HS-27A (cell line): Measurements from ENCODE around the gene CHKA.
"Not testable (repeated sequence)": the region's sequence is repeated elsewhere in the genome, so short reads cannot be mapped to it uniquely, and the experiment has no call there.

Experiments
- DNase-seq: peaks from one replicate; pipeline ENCODE4 v3.0.0-alpha.2; 2012; ENCODE audit warnings: low read depth, missing footprints

Gene CHKA

DNA sequence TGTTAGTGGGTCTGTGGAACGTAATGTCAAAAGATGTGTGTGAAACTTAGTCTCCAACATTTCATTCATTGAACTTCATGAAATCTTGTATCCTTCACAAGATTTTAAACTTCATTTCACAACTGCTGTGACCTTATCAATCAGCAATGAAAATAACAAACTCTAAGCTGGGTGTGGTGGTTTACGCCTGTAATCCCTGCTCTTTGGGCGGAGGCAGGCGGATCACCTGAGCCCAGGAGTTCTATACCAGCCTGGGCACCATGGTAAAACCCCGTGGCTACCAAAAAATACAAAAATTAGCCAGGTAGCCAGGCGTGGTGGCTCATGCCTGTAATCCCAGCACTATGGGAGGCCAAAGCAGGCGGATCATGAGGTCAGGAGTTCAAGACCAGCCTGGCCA is 5.1 kb downstream of the CHKA start:
- no peak for DNase-seq

DNA sequence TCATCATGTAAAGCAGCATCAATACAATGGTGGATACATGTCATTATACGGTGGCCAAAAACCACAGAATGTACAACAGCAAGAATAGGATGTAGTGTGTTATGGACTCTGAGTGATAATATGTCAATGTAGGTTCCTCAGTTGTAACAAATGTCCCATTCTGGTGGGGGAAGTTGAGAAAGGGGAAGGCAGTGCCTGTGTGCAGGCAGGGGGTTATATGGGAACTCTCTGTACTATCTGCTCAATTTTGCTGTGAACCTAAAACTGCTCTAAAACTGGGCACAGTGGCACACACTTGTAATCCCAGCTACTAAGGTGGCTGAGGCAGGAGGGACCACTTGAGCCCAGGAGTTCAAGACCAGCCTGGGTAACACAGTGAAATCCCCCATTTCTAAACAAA is 5.9 kb downstream of the CHKA start:
- no peak for DNase-seq

DNA sequence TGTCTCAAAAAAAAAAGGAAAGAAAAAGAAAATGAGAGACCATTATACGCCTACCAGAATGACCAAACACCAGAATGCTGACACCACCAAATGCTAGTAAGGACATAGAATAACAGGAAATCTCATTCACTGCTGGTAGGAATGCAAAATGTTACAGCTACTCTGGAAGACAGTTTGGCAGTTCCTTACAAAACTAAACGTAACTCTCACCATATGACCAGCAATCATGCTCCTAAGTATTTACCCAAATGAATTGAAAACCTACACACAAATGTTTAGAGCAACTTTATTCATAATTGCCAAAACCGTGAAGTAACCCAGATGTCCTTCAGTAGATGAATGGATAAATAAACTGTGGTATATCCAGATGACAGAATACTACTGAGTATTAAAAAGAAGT is 7.2 kb downstream of the CHKA start:
- no peak for DNase-seq

DNA sequence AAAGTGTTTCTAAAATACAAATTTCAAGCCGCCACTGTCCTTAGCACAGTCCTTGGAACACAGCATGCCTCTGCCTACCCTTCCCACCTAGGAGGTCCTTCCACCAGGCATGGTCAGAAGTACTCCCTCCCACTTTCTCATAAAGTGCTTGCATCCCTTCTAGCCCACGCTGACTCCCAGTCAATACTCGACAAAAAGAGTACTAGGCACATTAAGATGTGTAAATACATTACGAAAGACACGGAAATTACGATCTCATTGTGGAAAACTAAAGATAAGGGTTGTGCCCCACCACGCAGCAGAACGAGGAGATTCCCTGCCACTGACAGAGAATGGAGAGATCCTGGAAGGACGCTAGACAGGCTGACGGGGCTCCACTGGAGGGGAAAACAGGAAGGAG is 13.5 kb downstream of the CHKA start:
- DNase-seq: no peak

DNA sequence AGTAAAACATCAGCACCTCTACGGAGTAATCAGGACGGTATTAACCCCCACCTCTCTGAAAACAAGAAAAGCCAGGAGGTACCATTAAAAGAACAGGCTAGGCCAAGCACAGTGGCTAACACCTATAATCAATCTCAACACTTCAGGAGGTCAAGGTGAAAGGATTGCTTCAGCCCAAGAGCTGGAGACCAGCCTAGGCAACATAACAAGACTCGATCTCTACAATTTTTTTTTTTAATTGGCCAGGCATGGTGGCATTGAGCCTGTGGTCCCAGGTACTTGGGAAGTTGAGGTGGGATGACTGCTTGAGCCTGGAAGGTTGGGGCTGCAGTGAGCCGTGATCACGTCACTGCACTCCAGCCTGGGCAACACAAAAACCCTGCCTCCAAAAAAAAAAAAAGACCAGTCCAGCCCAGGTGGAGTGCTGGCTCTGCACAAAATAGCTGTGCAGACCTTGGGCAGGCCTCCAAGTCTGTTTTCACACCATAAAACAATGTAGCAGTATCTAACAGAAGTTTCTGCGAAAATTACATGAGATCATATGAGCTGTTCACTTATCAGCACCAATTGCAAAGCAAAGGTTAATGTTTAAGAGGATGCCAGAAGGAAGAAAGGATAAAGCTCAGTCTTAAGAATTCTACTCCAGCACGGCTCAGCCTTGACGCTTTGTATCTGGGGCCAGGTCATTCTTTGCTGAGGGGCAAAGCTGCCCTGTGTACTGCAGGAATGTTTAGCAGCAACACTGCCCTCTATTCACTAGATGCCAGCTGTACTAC is 14.8 kb downstream of the CHKA start:
- no peak for DNase-seq

DNA sequence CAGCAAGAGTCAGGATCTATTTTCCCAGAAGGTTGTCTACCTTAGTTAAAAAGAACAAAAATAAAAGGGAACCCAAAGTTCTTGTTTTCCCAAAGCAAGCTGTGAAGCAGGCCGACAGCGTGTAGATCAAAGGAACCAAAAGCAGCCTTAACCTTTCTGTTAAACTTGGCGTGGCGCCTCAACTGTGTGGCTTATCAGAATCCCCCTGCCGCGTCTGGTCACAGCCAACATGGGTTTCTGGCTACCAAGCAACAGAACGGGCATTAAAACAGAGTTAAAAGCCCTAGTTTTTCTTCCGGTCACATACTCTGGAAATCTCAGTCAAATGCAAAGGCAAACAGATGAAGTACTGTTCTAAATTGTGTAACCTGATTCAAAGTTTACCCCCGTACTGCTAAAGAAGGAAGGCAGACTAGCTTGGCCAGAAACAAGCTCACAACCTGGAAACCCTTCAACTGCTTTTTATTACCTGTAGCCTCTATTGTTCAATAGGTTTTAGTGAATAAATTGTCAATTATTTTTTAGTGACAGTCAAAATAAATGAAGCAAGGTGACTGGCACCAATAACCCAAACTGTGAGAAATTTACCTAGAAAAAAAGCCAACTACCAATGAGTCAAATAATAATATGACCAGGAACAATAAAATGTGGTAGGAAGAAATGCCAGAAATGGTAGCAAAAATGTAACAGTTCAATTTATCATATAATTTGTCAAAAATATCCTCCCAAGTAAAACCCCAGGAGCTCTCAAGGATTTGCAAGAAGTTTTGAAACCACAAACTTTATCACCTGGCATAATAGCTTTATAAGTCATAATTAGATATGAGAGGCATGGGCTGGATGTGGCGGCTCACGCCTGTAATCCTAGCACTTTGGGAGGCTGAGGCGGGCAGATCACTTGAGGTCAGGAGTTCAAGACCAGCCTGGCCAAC is 21.4 kb downstream of the CHKA start:
- no peak for DNase-seq

DNA sequence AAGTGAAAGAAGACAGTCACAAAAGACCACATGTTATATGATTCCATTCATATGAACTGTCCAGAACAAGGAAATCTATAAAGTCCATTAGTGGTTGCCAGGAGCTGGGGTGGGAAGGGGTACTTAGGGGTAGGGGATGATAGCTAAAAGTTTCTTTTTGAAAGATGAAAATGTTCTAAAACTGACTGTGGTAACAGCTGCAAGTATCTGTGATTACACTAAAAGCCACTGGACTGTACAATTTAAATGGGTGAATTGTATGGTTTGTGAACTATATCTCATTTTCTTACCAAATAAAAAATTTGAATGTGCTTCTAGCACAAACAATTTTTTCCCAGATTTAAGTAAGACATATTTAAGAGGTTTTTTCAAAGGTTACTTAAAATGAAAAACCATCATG is 22.1 kb downstream of the CHKA start:
- DNase-seq: no peak

DNA sequence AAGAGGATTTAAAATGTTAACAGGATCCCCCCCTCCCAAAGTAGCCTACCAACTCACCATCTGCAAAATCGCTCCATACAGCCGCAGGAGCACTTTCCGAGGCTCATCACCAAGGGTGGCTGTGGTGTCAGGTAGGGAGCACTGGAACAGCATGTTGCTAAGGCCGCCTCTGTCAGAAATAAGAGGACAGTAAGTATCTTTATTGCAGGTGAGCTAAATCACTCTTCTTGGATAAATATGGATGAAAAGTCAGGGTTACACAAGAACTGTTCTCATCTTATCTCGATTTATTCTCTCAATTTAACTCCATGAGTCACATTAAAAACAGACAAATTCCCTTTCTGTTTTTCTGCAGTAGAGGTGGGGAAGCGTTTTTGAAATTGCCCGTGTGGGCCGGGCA is 24.2 kb downstream of the CHKA start:
- no peak for DNase-seq

DNA sequence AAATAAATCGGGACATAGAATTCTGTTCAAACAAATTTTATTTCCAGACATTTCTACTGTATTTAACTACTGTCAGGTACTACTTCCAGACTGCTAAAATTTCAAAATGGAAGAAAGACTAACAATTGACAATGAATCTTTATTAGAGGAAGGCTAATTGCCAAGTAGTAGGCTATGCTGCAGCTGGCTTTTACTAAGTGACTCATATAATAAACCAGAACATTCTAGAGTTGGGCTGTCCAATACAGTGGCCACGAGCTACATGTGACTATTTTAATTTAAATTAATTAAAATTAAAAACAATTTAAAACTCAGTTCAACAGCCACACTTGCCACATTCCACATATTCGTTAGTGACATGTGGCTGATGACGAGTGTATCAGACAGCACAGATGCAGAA is 27.6 kb downstream of the CHKA start:
- no peak for DNase-seq

DNA sequence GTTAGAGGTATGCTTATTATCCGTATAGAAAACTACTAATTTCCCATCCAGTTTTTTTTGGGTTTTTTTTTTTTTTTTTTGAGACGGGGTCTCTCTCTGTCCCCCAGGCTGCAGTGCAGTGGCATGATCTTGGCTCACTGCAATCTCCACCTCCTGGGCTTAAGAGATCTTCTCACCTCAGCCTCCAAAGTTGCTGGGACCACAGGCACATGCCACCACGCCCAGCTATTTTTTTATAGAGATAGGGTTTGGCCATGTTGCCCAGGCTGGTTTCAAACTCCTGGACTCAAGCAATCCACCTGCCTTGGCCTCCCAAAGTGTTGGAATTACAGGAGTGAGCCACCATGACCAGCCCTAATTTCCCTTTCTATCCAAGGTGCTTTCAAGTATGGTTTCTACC is 28.2 kb downstream of the CHKA start:
- not testable (repeated sequence) for DNase-seq

DNA sequence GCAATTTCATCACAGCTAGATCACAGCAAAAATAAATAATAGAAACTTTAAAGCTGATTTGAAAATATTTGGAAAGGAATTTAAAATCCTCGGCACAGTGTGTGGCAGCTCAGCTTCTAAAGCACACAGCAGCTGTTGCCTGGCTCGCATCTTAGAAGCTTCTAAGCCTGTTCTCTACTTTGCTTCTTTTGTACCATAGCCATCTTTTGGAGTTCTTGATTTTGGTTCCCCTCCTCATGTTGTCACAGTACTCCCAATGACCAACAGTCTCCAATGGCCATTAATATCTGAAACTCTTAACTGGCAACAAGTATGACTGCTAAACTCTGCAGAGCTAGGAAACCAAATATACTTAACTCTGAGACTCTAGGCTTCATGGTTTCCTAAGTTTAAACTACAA is 28.8 kb downstream of the CHKA start:
- no peak for DNase-seq

DNA sequence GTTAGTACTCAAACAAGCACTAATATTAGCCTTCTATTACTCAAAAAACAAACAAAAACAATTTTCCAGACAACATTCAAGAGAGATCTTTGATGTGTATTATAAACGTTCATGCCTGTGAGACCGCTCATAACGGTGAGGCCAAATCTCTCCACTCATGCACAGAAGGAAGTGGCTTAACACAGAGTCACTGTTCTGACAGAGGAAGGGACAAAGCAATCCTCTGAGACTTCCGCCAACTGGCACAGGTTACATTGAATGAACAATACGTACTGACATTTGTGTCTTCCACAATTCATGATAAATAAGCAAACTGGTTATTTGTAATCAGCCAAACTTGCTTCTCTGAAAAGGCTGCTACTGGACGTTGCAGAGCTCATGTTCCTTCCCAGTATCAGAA is 30.5 kb downstream of the CHKA start:
- no peak for DNase-seq

DNA sequence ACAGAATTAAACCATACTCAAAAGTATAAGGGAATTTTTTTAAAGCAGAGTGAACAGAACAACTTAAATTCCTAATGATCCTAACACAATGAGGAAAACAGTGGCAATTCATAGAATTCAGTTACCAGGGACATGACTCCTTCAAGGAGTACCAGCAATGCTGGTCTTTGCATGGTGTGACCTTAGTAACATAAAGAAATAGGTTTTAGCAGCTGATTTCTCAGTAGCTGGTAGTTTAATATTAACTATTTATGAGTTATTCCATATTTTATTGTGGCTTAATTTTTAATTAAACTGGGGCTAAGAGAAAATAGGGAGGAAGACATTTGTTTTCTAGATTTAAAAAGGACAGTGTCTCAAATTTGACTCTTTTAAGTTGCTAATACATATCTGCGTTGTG is 30.9 kb downstream of the CHKA start:
- no peak for DNase-seq

DNA sequence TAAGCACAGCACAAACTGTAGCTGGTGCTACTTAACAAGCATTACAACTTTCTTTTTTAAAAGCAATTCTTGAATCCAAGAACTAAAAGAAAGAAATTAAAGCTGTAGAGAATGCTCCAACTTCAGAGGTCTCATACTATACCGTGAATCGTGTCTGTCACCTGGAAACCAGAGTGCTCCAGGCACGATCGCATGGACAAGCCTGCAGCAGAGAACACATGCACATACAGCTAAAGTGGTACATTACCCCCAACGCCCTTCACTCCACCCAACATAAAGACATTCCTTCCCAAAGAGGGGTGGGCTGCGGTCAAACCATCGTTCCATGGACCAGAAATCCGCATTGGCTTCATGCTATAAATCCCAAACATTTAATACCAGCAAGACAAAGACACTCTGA is 31.5 kb downstream of the CHKA start:
- DNase-seq: no peak

DNA sequence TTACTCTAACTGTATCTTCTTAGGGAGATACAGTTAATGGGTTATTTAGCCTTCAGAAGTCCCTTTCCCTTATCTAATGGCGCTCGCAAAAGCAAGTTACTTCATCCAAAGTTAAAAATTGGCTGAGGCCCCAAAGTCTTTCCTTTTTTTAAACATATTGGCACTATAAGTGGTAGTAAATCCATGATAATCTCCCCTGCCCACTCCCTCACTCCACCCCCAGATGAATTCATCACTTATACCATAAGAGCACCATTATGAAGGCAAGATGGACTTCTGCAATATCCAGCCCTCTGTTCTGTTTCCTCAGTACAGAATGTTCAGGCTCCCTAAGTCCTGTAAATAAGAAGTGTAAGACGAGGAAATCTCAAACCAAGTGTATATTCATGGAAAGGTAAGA is 37.7 kb downstream of the CHKA start:
- no peak for DNase-seq

DNA sequence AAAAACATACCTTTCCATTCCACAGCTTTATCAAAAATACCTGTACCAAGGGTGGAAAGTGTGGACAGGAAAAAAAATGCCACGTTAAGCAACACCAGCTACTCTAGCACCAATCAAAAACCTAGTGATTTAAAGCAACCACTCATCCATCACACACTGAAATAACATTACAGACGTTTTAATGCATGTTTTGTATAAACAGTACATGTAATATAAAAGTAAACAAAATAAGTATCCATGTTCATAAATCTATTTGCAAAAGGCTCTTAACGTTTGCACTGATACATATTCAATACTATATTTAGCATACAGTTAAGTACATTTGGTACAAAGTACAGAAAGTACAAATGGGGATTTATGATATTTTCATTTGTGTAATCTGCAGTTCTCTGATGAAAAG is 38.7 kb downstream of the CHKA start:
- no peak for DNase-seq

DNA sequence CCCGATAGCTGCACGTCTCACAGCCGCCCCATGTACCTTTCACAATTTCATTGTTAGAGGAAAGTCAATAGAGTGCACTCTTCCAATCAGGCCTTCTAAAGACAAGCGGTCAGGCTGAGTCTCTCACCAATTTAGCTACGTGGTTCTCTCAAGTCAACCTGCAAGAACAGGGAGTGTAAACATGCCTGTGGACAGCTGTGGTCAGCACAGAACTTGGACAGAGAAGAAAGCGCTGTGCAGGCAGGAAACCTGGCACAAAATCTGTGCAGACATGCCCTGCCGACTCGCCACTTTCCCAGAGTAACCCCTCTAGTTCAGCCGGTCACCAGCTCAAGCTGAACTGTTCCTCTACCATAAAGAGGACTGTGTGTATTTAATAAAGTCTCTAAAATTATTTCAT is 39.5 kb downstream of the CHKA start:
- no peak for DNase-seq

DNA sequence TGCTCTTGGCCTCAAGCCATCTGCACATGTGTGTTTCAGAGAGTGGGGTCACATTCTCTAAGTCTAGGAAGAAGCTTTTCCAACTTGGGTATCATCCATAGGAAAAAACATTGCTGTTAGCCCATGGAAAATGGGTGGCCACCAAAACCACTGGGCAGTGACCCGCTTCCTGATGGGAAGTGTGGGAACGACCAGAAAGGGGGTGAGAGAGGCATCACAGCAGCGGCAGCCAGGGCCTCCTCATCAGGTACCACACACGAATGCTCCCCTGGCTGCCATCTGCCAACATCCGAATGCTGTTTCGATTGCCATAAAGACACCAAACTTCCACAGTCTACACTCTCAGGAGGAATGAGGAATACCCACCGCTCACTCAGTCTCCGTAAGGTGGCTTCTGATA is 40.3 kb downstream of the CHKA start:
- no peak for DNase-seq

DNA sequence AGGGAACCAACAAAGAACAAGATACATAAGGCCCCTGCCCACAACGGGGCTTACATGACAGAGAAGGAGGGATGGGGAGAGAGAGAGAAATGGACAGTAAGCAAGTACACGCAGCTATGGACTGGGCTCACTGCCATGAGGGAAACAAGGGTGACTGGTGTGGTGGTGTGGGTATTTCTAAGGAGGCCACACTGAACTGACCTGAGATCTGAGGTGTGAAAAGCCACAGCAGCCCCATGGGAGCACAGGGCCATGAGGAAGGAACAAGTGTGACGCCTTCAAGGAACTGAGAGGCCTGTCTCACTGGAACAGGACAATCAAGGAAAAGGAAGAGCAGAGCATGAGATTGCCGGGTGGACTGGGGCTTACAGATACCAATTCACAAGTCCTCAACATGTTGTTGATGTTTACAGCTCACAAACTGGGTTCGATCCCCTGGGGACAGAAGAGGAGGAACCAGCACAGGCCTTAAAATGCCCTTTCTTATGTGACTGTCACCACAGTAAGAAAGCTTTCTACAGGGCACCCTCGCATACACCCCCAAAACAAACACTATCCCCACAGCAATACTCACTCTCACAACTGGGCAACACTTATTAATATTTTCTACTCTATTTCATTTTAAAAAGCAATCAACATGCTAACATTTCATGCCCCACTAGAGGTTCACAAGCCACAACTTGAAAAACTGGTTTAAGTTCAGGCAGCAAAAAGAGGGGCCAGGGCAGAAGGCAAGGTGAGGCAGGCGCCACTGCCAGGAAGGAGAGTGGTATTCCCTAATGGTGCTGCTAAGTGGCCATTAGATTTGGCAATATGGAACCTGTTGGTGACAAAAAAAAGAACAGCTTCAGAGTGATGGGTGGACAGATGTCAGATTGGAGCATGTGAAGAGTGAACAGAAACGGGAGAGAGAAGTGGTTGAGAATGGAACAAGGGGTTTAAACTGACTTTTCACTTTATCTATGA is 43.3 kb downstream of the CHKA start:
- no peak for DNase-seq

DNA sequence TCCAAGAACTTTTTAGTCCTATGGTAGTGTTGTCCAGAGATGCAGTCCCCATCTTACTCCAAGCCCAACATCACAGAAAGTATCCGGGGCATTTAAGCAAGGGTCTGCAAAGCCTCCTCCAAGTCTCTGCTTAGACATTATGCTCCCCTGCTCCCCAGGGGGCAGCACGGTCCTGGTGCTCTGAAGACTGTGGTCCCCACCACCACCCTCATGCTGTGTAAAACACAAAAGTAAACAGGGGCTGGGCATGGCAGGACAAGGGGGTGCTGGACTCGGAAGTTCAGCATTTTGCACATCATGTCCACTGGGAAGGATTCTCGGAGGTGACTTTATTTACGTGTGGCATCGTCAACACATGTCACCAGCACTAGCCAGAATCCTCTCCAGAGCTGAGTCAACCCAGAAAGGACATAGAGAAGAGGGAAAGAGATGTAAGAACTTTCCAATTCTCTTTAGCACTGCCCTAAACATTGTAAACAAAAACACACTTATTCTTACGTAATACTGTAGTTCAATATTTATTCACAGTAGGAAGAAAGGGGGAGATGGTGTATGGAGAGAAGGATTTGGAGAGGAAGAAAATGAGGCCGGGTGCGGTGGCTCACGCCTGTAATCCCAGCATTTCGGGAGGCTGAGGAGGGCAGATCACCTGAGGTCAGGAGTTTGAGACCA is 44.7 kb downstream of the CHKA start:
- no peak for DNase-seq

DNA sequence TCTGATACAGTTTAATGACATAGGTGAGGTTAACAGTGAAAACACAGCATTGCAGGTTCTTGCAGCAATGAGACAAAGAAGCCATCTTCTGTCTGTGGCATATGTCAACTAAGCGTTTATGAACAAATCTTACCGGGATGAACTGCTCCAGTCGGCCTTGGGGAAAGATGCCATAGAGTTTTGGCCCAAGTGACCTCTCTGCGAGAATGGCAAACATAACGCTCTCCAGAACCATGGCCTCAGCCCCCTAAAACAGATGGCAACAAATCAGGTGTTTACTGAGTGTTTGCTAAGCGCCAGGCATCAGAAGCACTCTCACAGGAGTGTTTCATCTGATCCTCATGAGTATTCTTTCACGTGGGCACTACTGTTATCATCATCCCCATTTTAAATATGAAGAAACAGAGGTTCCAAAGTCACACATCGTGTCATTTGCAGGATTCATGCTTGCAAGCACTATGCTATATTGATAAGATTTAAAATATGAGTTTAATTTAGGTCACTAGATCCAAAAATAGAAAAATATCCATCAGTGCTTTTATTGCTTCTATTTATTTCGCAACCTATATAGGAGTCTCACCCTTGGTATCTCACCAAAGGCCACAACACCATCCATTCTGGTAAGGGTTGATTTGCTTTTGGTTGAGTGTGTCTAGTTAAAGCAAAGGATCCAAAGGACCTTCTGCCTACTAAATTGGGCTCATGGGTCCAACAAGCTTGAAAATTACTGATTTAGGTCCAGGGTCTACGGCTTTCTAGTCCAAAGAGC is 46.4 kb downstream of the CHKA start:
- DNase-seq: no peak
